ENCODE results near the gene SPATA1. TPM values are rescaled to one million over a fixed set of nuclear protein-coding genes. Genes with fewer than 3 reads are reported as not detected.
"Not testable (repeated sequence)": the region's sequence is repeated elsewhere in the genome, so short reads cannot be mapped to it uniquely, and the experiment has no call there.

Gene SPATA1
- total RNA-seq, 1 donor from 2014 or later = 1.9 TPM

DNA sequence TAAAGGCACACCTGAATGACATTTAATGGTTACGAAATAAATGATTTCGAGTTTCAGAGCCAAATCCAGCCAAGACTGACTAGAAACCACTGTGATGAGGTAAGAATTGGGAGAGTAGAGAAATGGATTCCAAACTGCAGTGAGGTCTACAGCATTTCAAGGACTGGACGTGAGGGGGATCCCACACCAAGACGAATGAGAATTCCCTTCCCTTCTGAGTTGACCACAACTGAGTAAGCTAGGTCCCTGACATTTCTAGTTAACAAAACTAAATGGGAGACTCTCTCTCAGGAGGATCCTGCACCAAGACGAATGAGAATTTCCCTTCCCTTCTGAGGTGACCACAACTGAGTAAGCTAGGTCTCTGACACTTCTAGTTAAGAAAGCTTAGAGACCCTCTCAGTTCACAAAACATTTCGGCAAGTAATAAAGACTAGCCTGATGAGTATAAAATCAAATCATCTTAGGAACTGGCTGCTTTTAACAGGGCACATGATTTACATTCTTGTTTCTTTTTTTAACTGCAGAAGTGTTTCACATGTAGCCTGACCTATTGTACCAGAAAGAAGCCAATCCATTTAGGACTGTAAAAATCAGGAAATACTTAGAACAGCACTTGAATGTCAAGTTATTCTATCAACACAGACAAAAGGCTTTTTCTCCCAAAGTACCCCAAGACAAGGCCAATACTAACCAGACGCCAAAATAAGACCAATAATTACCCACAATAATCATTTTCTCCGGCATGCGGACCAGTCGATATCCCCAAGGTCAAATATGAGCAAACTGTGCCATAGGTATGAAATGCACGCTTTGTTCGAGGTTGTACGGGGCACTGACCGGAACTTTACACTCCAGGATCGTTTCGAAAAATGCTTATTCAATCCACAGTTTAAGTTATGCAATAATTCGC is 1.4 kb upstream of the SPATA1 start:
- peak overlapping the region; percentile 98 for H3K27ac Mint-ChIP-seq
- H3K27me3 Mint-ChIP-seq = no peaks in the 10 kb centered on the region
- peaks cover 23% of the 10 kb centered on the region for H3K36me3 Mint-ChIP-seq (ENCODE audit: insufficient read depth)
- peaks cover 11% of the 10 kb centered on the region for H3K9me3 Mint-ChIP-seq (ENCODE audit: low read depth)
- peaks cover 26% of the 10 kb centered on the region for H3K4me1 Mint-ChIP-seq (ENCODE audit: low read depth)
- no peak for DNase-seq (ENCODE audit: low spot score, unreplicated experiment)
- peak overlapping the region; percentile 93 for H3K4me3 Mint-ChIP-seq (ENCODE audit: low read depth)
- TF ChIP-seq, protein P1, sequence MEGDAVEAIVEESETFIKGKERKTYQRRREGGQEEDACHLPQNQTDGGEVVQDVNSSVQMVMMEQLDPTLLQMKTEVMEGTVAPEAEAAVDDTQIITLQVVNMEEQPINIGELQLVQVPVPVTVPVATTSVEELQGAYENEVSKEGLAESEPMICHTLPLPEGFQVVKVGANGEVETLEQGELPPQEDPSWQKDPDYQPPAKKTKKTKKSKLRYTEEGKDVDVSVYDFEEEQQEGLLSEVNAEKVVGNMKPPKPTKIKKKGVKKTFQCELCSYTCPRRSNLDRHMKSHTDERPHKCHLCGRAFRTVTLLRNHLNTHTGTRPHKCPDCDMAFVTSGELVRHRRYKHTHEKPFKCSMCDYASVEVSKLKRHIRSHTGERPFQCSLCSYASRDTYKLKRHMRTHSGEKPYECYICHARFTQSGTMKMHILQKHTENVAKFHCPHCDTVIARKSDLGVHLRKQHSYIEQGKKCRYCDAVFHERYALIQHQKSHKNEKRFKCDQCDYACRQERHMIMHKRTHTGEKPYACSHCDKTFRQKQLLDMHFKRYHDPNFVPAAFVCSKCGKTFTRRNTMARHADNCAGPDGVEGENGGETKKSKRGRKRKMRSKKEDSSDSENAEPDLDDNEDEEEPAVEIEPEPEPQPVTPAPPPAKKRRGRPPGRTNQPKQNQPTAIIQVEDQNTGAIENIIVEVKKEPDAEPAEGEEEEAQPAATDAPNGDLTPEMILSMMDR (IDR thresholded peaks at IDR 0.05; ENCODE audit: unreplicated experiment) = no peak

GRCh38 chr1:84505493-84506001 is 639 bp upstream of the SPATA1 start:
- peaks cover 23% of the 10 kb centered on the region for H3K36me3 Mint-ChIP-seq (ENCODE audit: insufficient read depth)
- H3K9me3 Mint-ChIP-seq (ENCODE audit: low read depth) = peaks cover 17% of the 10 kb centered on the region
- H3K4me3 Mint-ChIP-seq (ENCODE audit: low read depth) = peak overlapping the region; percentile 93
- H3K27me3 Mint-ChIP-seq = no peaks in the 10 kb centered on the region
- no peak for DNase-seq (ENCODE audit: low spot score, unreplicated experiment)
- TF ChIP-seq, protein P1 (IDR thresholded peaks at IDR 0.05; ENCODE audit: unreplicated experiment) = peak; percentile 5
- peaks cover 26% of the 10 kb centered on the region for H3K4me1 Mint-ChIP-seq (ENCODE audit: low read depth)
- H3K27ac Mint-ChIP-seq = peak overlapping the region; percentile 99

GRCh38 chr1:84506729-84507453 is 705 bp downstream of the SPATA1 start:
- Mint-ChIP-seq H3K36me3 (ENCODE audit: insufficient read depth) (peaks cover 17% of the 10 kb centered on the region), H3K4me3 (ENCODE audit: low read depth) (peak overlapping the region; percentile 93), H3K4me1 (ENCODE audit: low read depth) (peaks cover 18% of the 10 kb centered on the region), H3K27me3 (no peaks in the 10 kb centered on the region), H3K9me3 (ENCODE audit: low read depth) (peaks cover 19% of the 10 kb centered on the region), H3K27ac (peak overlapping the region; percentile 99)
- TF ChIP-seq, protein P1 (IDR thresholded peaks at IDR 0.05; ENCODE audit: unreplicated experiment) = no peak
- no peak for DNase-seq (ENCODE audit: low spot score, unreplicated experiment)

GRCh38 chr1:84507887-84508286 is 1.7 kb downstream of the SPATA1 start:
- DNase-seq (ENCODE audit: low spot score, unreplicated experiment); H3K27me3 Mint-ChIP-seq: not testable (repeated sequence)
- Mint-ChIP-seq H3K36me3 (ENCODE audit: insufficient read depth) (peaks cover 16% of the 10 kb centered on the region), H3K27ac (peak overlapping the region; percentile 29), H3K9me3 (ENCODE audit: low read depth) (peaks cover 19% of the 10 kb centered on the region), H3K4me1 (ENCODE audit: low read depth) (peaks cover 18% of the 10 kb centered on the region), H3K4me3 (ENCODE audit: low read depth) (peak overlapping the region; percentile 17)

DNA sequence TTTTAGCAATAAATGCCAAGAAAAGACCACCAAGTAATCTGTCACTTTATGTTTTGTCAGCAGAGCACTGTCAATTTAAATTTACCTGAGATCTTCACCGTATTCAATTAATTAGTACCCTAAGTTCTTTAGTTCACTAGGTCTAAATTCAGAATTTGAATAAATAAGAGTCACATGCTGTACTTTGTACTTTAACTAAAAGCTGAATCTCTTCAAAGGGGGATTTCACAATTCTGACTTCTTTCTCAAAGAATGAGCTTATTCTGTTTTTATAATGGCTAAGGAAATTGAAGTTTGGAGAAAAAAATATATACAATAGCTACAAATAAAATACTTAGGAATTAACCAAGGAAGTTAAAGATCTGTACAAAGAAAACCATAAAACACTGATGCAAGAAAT is 2.3 kb downstream of the SPATA1 start:
- Mint-ChIP-seq H3K9me3 (ENCODE audit: low read depth) (peaks cover 19% of the 10 kb centered on the region), H3K27ac (no peak overlapping the region), H3K4me3 (ENCODE audit: low read depth) (peak overlapping the region; percentile 17), H3K27me3 (no peaks in the 10 kb centered on the region), H3K36me3 (ENCODE audit: insufficient read depth) (peaks cover 16% of the 10 kb centered on the region), H3K4me1 (ENCODE audit: low read depth) (peaks cover 12% of the 10 kb centered on the region)
- DNase-seq (ENCODE audit: low spot score, unreplicated experiment) = no peak
- TF ChIP-seq, protein P1 (IDR thresholded peaks at IDR 0.05; ENCODE audit: unreplicated experiment) = no peak
